ENCODE data around the gene CDCA7L.
"Not testable (repeated sequence)": the region's sequence is repeated elsewhere in the genome, so short reads cannot be mapped to it uniquely, and the experiment has no call there.

The CDCA7L gene

DNA sequence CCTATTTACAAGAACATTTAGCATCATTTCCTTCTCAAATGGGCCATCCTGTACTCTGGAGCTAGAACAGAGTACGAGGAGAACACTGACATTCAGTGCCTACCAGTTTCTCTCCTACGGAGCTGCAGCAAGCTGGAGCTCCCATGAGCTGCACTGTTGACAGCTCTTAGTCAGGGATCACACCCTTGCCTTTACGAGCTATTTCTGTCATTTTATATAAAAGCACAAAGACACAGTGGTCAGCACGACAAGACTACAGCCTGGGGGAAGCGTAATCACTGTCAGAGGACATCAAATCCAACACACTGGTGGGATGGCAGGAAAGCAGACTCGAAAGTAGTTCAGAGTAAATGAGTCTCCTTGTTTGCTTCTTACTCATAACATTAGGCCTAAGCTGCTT is 2.7 kb downstream of the CDCA7L start:
- DNase-seq = no peak

DNA sequence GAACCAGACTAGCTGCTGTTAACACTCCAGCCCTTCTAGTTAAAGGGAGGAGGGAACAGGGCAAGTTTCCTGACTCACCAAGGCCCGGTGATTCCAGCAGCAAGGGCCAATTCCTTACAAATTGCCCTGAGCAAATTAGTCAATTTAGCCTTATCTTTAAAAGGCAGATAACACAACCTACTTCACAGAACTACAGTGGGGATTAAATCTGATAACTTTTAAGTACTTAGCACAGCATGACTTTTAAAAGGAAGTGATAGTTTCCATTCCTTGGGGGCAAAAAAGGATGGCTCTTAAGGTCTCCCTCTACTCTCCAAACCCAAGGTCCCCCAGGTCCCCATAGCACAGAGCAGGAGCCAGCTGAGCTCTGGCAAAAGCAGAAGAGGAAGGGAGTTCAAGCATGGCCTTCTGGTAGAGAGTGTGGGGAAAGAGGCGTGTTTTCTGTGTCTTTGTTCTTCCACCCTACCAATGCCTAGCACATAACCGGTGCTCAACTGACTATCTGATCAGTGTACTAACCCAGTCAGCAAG is 4.0 kb downstream of the CDCA7L start:
- DNase-seq = no peak

DNA sequence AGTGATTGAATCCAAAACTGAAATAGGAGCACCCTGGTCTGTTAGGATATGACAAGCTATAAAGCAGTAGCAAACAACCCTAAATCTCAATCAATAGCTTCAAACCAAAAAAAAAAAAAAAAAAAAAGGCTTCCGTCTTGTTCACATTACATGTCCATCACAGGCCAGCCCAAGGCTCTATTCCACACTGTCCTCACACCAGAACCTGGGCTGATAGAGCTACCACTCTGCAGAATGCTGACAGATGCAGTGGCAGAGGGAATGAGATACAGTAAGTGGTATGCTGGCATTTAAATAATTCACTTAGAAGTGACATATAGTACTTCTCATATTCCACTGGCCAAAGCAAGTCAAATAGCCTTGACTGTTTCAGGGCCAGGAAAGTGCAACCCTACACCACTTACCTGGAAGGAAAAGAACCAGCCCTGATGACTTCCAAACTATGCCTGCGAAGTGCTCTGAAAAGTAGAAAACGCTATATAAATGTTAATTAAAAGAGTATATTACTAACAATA is 5.8 kb downstream of the CDCA7L start:
- no peak for DNase-seq

DNA sequence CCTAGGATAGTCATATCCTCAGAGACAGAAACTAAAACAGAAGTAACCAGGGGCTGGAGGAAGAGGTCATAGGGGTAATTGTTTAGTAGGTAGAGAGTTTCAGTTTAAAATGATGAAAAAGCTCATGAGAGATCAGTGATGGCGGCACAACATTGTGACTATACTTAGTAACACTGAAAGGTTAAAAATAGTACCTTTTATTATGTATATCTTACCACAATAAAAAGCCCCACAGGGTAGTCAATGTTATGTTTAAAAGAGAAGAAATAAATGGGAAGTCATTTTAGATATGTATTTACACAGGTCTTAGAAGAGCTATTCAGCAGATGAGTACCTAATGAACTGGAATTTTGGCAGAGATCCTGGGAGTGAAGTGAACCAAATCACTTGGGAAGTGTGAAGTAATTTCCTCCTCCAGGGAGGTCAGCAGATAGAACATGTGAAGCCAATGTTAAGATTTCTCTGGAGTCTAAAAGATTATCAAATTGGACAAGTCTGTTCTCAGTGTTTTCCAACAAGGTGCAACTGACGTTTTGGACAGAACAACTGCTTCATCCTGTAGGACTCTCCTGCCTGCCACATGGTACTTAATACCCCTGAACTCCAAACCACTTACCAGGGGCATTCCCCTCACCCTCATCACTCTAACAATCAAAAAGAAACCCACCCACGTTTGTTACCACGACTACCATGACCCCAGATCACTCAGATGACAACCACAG is 6.4 kb downstream of the CDCA7L start:
- peak; percentile 76 for DNase-seq

DNA sequence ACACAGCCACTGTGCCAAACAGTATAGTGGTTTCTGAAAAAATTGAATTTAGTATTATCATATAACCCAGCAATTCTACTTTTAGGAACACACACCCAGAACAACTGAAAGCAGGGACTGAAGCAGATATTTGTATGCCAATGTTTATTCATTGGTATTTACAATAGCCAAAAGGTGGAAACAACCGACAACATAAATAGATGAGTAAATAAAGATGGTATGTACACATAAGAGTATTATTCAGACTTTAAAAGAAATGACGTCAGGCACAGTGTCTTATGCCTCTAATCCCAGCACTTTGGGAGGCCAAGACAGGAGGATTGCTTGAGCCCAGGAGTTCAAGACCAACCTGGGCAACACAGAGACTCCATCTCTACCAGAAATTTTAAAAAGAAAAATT is 7.2 kb downstream of the CDCA7L start:
- no peak for DNase-seq

DNA sequence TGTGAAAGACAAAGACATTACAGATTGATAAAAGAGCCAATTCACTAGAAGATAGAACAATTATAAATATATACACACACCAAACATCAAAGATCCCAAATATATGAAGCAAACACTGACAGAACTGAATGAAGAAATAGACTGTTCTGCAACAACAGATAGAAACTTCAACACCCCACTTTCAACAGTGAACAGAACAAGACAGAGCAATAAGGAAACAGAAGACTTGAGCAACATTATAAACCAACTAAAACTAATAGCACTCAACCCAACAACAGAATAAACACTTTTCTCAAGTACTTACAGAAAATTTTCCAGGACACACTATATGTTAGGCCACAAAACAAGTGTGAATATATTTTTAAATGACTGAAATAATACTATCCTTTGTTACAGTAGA is 10.9 kb downstream of the CDCA7L start:
- DNase-seq = no peak

DNA sequence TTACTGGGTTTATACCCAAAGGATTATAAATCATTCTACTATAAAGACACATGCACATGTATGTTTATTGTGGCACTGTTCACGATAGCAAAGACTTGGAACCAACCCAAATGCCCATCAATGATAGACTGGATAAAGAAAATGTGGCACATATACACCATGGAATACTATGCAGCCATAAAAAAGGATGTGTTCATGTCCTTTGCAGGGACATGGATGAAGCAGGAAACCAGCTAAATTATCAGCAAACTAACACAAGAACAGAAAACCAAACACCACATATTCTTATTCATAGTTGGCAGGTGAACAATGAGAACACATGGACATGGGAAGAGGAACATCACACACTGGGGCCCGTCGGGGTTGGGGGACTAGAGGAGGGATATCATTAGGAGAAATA is 12.4 kb downstream of the CDCA7L start:
- DNase-seq = not testable (repeated sequence)

DNA sequence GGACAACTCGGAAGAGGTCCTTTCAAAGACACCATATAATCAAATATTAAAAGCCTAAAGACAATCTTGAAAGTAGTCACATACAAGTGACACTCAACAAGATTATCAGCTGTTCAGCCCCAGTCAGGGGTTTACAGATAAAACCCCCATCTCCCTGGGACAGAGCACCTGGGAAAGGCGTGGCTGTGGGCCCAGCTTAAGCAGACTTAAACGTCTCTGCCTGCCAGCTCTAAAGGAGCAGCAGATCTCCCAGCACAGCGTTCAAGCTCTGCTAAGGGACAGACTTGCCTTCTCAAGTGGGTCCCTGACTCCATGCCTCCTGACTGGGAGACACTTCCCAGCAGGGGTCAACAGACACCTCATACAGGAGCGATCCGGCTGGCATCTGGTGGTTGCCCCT is 18.0 kb downstream of the CDCA7L start:
- DNase-seq = no peak

DNA sequence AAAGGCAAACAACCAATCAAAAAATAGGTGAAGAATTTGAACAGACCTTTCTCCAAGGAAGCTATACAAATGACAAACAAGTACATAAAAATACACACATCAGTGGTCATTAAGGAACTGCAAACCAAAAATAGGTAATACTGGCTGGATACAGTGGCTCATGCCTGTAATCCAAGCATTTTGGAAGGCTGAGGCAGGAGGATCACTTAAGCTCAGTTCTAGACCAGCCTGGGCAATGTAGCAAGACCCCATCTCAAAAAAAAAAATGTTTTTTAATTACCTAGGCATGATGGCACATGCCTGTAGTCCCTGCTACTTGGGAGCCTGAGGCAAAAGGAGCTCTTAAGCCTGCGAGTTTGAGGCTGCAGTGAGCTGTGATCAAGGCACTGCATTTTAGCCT is 19.3 kb downstream of the CDCA7L start:
- DNase-seq = no peak

DNA sequence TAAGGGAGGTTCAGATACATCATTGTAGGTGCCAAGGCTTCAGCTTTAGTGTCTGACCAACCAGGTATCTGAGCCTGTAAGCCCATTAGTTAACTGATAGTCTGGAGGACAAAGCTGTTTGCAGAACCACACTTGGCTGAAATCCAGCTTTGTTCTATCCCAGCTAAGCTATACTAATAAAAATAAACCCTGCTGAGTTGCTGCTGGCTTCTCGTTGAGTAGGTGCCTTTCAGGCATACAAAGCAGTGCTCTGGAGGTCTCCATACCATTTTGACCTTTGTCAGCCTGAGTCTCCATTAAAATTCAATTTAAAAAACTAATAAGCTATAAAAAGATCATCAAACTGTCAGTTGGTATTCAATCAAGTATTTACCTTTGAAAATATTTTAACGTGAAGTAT is 22.0 kb downstream of the CDCA7L start:
- peak; percentile 97 for DNase-seq

DNA sequence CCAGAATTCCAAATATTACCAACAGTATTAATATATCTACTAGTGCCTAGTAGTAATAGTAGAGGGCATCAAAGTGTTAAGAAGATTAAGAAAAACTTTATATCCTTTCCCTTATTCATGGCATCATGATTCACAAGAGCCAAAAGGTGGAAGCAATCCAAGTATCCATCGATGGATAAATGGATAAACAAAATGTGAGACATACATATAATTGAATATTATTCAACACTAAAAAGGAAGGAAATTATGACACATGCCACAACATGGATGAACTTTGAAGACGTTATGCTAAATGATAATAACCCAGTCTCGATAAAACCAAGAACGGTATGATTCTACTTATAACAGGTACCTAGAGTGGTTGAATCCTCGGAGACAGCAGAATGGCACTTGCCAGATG is 23.1 kb downstream of the CDCA7L start:
- DNase-seq = no peak

DNA sequence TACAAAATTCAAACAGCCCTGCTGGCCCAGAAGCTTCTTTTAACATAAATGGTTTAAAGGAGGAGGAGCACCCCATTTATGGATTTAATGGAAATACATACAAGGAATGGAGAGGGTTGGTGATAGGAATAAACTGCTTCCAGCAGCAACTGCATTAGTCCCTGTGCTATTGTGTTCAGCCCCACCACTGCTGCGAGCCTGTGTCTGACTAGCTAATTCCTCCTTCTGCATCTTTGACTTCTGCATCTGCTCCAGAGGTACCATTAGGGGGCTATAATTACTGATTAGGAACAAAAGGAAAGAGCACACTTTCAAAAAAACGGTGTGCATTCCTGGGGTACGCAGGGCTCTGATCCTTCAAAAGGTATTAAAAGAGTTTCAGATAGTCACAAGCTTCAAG is 24.8 kb downstream of the CDCA7L start:
- DNase-seq = no peak

DNA sequence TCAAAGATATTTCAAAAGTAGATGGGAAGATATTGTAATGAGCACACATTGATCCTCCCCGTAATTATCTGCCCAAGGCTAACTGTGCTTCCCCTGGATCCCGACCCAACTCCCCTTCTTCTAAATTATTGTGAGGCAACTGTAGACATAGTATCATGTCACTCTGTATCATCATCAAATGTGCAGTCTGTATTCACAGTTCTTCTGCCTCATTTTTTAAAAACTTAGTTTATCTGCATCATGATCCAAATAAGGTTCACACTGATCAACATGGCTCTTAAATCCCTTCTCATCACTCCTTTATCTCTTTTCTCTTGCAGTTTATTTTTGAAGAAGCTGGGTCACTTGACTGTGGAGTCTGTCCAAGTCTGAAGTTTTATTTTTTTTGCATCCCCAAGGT is 27.5 kb downstream of the CDCA7L start:
- no peak for DNase-seq

DNA sequence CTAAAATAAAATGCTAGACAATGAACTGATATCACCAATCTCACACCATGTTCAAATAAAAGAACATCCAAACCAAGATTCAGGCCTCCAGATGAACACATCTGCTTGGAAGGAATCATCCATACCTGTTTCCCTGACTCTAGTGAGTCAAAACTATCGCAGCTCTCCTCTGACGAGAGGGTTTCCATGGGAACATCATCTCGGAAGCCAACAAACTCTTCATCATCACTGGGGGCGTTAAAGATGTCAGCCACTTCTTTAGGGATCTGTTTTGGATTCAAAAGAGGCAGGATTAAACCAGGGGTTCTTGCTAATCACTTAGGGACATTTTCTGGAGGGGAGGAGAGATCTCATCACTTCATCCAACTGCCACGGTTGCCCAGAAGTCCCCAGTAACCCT is 29.1 kb downstream of the CDCA7L start:
- DNase-seq = no peak

DNA sequence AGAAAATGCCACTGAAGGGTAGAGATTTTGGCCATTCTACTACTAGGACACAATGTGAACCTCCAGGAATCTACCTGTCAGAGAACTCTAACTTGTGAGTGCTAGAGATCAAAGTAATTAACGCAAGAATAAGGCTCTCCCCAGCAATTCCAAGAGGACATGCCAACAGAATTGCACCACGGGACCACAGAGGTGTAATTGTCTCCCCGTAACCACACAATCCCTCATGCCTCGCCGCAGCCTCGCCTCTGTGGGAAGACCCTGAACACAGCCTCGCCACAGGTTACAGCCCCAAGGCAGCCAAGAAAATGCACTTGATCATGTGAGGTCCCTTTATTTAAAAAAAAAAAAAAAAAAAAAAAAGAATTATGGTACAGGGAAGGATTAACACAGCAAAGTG is 29.5 kb downstream of the CDCA7L start:
- no peak for DNase-seq

DNA sequence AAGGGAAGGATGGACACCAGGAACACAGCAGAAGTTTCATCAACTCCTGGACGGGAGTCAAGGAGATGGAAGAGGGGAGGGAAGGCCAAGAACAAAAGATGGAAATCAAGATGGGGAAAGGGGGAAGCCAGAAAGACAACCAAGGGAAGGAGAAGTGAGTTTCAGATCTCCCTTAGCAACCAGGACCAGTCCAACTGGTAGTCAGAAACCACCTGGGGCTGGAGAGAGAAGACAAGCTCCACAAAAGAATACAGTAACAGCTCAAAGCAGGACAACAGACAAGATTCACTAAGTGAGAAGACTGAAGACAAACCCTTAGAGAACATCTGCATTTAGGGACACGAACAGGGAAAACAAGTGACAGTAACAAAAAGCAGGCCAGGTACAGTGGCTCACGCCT is 30.6 kb downstream of the CDCA7L start:
- DNase-seq = no peak

DNA sequence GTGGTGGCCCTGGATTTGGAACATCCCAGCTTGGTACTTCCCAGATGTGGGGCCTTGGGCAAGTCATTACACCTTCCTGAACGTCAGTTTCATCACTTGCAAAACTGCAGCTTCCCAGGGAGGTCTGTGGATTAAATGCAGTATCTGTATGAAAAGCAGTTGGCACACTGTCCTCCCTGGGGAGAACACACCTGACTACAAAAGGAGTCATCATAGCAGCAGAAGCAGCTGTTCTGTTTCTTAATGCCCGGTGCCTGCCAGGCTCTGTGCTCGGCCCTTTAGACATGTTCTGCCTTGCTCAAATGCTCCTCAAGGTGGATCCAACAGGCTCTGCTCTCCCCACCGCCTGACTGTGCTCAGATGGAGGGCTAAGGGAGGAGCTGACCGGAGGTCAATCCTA is 31.0 kb downstream of the CDCA7L start:
- DNase-seq = no peak

DNA sequence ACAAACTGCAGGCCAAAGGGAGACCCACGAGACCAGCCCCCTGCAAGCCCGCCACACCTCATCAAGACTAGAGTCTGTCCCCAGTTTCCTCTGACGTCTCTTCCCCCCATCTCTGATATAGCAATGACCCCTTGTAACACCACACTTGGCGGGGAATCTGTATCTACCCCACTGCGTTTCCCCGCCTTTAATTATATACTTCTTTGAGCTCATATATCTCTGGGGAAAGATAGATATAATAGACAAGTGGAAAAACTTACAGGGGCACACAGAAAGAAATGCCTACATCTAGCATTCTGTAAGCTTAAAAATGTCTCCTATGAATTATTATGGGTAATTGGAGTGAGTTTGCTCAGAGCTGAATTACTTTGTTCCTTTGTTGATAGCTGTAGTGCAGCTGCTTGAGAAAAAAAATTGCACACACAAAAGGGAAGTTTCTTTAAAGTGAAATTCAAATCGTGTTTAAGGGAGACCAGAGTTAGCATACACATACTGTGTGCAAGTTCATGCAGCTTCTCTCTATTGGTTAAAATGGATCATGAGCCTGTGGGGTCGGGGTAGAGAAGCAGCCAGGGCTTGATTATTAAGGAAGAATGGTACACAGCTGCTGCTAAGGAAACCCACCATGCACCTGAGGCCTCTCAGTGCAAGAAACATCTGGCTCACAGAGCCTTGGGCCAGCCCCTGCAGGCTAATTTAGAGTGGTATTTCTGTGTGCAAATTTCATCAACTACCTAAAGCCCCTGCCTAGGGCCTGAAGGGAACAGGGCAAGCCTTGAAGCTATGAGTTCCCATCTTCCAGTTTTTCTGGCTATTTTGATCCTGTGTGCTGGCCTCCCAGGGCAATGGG is 32.5 kb downstream of the CDCA7L start:
- no peak for DNase-seq

DNA sequence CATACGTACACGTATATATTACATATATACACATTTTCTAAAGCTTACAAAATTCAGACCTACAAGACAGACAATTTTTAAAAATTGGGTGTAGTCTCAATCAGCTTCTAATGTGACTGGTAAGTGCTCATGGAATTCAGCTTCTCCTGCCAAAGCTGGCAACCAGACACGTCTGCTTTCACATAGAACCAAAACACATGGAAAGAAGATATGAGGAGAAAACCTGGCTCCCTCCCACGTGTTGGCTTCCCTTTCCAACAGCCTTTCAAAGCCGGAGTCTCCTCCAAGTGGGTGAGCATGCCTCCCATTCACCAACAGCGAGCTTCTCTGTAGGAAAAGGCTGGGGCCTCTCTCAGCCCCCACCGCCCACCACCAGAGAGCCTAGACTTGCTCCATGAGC is 33.4 kb downstream of the CDCA7L start:
- DNase-seq = no peak

DNA sequence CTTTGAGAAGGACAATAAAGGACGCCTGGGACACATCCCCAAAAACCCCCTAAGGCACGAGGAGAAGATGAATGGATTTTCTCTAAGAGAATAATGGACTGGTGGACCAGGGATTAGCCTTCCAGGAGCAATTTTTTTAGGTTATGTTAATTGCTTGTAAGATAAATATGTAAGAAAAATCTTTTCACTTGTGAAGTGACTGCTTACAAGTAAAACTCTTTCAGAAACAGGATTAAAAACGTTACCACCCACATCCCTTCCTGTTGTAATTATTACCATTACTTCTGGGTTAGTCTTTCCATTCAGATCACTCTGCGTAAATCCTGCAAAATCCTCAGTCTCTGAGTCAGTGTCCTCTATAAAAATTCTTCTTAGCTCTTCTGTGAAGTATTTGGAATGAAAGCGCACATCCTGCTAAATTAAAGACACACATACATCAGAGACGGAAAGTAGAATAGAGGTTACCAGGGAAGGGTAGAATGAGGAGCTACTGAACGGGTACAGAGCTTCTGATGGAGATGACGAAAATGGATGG is 34.3 kb downstream of the CDCA7L start:
- DNase-seq = no peak

DNA sequence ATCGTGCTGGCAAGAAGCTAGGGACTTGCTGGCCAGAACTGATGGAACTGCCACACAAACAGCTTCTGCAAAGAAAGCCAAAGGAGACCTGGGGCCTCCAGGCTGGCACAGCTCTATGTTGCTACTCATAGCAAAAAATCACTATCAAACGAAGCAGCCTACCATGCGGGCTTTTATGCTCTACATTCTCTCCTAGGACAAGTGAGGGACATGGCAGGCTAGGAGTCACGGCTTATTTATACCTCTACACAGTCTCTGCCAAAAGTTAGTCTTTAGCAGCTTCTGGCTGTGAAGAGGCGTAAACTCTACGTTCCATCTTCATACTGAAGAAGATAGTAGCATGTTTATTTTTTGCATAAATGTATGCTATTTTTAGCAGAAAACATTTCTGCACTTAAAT is 35.4 kb downstream of the CDCA7L start:
- no peak for DNase-seq

DNA sequence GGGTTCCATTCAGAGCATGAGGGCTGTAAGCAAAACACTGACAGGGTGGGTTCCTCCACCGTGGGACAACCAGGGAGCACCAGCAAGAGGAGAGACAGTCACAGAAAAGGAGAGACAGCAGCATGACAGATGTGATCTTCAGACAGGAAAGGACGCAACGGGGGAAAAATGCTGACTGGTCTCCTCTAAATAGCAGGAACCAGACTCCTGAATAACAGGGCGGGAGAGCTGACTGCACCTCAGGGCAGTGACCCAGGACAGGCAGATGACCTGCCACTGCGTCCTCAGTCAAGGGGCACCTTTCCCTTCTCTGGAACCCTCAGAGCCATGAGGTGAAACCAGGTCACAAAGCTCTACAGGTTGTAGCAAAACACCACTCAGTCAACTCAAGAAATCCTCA is 37.0 kb downstream of the CDCA7L start:
- no peak for DNase-seq

DNA sequence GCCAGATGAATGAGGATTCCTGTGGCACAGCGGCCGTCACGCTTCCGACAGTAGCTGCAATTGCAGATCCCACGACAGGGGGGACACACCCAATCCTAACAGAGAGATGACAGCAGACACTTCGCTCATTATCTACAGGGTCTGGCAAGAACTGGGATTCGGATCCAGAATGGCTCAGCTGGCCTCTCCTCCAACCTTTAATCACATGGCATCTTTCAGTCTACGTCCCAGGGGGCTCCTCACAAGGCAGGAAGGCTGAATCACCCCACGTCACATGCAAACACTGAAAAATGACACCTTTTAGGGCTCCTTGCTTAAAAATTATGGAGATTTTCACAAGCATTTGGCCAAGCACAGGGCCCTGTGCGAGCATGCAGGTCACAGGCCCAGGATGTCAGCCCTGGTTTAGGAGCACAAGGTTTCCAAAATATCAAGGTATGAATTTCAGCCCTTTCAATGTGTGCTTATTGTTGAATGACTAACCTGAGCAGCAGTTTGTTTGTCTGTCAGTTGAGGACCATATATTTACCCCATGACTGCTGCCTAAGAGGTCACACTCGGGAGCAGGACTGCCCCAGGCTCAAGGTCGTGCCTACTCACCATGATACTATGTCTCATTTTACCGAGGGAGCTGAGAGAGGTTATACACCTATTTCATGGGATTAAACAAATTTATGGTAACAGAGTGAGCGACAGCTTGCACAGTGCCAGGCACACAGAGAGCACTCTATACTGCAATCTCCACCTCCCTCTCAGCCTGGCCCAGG is 42.5 kb downstream of the CDCA7L start:
- no peak for DNase-seq

Data from DMS153 (cell line).